HG02973 (cell line): ENCODE data around the gene SLC38A1.

ENCODE experiments used
- ATAC-seq: cut with Tn5 transposase; IDR thresholded peaks from one replicate; pipeline ENCODE4 v1.9.1; 2021; ENCODE audit warnings: moderate library complexity; ENCODE audit not compliant: unreplicated experiment

The SLC38A1 gene

GRCh38 chr12:46144433-46144832, 124.4 kb downstream of the SLC38A1 start:
- ATAC-seq, result no peak

GRCh38 chr12:46136249-46136648, 132.6 kb downstream of the SLC38A1 start:
- ATAC-seq, result no peak

GRCh38 chr12:46135750-46136149, 133.1 kb downstream of the SLC38A1 start:
- no peak for ATAC-seq

GRCh38 chr12:46134852-46135251, 134.0 kb downstream of the SLC38A1 start:
- ATAC-seq, result no peak

GRCh38 chr12:46134205-46134811, 134.5 kb downstream of the SLC38A1 start:
- no peak for ATAC-seq

GRCh38 chr12:46133751-46134150, 135.1 kb downstream of the SLC38A1 start:
- ATAC-seq, result no peak
